GM19240 (cell line): ENCODE measurements around the gene POC1B.

Source experiments
- DNase-seq: peaks from one replicate; pipeline ENCODE4 v3.0.0; 2011; ENCODE audit warnings: low spot score; ENCODE audit not compliant: insufficient read length

POC1B gene

DNA sequence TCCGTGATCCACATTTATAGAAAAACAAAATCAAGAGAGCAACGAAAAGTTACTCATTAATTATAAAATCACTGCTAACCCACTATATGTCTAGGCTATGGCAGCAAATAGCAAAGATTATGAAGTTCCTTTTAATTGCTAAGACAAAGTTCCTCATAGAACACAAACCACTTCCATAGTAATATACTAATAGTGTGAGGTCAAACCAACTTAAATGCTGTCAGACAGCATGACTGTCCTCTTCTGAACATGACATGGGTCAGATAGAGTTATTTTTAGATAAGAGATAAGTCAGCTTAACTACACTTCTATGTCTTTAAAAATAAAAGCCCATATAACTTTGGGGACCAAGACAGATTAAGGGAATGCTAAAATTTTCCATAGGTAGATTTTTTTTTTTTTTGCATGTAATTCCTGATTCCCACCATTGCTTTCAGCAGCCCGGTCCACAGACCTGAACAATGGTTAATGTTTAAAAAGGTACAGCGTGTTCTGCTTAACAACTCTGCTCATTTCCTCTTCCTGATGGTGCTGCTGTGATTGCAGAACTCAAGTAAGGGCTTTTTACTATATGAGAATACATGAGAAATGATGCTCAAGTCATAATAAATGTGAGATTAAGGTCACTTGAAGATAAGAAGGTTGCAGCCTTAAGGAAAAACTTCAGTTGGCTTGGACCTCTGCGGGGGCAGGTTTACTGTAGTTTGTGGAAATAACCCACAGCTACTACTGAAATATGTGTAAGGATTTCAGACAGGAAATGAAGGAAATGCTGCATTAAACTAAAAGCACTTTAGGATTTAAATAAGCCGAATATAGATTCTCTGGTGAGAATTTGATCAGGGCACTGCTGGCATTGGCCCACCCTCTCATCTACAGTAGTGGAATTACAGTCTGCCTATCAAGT is 135.8 kb downstream of the POC1B start:
- no peak for DNase-seq

DNA sequence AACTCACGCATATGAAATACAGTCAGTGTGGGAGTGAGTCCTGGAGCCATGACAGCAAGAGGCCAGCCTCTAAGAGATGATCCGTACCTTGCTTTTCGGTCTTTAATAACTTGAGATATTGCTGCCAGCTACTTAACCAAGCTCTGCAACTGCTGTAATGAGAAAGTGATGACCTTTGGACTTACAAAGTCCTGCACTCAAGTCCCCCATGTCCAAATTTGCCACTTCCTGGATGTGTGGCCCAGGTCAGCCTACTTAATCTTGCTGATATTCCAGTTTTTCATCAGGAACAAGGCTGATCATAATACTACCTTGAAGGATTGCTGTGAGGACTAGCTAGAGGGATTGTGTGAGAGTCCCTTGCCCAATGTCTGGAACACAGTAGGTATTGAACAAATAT is 139.7 kb downstream of the POC1B start:
- no peak for DNase-seq

DNA sequence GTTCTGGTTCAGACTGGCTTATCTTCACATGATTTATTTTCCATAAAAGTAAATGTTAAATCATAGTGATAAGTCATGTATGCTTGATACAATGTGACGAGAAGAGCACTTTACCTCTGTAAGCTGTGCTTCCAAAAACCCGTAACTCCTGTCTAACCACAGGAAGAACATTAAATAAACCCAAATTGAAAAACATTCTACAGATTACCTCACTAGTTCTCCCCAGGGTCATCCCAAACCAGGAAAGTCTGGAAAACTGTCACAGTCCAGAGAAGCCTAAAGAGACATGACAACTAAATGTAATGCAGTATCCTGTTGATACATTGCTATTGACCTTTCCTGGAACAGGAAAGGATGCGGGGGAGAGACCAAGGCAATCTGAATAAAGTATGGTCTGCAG is 141.0 kb downstream of the POC1B start:
- DNase-seq: no peak

DNA sequence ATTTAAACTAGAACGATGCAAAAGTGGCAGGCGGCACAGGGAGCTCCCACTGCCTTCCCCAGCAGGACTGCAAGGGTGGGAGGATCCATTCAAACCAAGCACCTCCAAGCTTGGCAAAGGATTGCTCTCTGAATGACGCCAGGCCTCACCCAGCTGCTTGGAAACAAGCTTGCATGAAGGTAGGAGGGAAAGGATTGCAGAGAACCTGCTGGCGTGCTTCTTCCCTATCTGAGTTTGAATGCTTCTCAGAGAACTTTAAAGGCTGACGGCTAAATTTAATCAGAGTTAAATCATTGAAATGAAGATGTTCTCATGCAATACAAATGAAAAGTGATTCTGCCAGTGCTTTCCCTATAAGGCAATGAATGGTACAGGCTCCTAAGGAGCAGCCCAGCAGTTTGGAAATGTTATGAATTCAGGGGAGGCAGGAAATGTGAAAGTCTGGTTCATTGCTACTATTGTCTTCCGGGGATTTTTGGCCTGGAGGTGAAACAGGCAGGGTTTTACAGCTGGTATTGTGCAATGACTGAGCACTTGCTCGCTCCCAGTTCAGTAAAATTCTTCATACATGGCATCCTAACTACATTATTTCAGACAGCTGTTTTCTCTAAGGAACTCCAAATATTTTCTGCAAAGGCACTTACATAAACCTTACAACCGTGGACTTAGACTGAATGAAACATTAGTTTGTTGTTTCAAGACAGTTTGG is 141.6 kb downstream of the POC1B start:
- no peak for DNase-seq

DNA sequence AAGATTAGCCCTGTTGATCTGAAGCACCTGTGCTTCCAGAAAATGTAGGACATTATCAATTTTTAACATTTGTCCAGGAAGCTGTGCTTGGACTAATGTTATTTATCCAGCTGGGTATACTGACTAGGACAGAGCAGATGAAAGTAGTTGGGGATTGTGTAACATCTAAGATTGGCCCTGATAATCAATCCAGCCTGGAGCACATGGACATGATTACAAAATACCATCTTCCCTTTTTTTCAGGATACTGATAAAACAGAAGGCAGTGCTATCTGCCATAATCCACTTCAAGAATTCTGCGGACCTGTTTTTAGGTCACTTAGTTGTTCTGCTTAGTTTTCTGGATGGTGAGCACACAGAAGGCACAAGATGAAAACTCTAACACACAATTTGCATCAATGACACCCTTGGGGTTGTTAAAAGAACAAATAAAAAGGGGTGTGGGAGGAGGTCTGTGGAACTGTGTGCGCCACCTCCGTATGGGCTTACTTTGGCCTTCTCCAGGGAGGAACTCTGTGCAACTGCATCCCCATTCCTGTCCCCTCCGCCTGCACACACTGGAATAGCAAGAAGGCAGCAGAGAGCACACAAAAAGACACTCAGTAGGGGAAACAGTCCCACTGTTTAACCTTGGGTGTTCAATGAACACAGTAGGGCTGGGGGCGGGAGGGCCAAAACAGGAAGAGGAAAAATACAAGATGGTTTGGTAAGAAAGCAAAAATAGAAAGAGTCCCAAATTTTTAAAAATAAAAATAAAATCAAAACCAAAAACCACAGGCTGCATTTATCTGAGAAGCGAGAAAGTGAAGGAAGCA is 142.4 kb downstream of the POC1B start:
- DNase-seq: no peak

DNA sequence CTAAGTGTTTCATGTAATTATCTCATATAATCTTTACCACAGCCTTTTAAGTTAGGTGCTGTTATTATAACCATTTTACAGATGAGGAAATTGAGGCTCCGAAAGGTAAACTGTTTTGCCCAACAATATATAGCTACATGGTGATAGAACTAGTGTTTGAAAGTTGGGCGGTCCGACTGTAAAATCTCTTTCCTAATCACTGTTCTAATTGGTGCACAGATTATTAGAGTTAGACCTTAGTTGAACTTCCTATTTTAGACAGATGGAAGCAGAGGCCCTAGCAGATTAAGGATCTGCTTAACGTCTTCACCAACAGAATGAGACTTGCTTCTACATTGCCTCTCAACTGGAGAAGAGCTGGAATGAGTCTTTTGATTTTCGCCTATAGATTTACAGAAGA is 143.5 kb downstream of the POC1B start:
- no peak for DNase-seq

DNA sequence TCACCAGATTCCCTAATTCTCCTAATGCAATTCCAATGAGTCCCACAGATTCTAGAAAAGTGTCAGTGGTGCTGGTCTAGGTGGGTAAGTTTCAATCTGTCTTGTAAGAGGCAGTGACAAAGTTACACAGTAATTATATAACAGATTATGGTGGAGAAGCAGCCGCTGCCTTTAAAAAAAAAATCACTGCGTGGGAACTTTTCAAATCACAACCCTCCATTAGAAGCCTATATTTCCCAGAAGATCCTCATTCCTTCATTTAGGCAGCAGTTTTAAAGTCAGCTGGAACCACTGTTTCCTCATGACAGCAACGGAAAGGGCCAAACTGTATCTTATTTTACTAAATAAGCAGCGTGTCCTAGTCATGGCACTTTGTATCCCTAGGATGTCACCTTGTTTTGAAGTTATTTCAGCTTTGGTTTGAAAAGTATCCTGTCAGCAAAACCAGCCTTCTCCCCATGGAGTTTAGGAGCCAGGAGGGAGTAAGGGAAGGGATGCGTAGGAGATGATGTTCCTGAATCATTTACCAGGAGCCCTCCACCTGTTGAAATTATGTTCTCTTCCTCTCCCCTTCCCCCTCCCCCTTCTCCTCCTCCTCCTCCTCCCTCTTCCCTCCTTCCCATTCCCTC is 145.9 kb downstream of the POC1B start:
- no peak for DNase-seq

DNA sequence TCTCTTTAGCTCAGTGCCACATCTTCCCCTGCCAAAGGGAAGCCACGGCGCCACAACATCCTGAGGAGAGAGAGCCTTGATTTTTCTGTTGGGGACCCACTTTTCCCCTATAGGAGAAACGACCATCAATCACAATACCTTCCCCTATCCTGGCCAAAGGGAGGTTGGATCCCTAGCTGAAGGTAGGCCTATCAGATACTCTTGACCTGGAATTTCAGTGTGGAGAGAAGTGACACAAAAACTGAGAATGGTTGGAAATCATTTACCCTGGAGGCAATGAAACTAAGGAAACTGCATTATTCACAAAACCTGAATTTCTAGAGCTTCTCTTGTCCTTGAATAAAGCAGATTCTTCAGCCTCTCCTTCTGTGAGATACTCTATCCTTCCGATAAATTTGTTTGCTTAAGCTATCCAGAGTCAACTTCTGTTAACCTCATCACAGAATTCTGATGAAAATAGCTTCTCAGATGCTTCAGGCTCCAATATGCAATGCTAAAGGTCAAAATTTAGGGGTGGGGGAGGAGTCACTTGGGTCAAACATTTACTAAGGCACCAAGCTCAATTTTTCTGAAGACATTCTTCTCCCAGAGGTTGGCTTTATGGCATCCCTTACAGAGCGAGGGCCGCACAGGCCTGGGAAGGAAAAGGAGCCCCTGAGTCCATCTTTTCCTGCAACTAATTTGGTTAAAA is 146.6 kb downstream of the POC1B start:
- no peak for DNase-seq

DNA sequence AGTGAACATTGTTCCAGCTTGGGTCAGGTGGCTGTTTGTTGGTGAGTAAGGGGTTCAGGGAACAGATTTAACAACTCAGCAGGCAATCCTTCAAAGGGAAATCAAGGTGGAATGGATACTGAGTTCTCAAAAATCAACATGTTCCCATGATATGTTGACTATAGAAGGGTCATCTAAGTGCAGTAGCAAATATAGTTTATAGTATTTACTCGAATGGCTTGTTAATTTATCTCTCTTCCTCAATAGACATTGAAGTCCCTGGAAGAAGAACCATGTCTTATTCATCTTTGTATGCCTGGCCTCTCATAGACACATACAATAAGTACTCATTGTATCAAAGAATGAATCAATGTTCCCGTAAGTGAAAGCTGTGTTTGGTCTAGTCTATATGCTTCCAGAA is 149.0 kb downstream of the POC1B start:
- no peak for DNase-seq

DNA sequence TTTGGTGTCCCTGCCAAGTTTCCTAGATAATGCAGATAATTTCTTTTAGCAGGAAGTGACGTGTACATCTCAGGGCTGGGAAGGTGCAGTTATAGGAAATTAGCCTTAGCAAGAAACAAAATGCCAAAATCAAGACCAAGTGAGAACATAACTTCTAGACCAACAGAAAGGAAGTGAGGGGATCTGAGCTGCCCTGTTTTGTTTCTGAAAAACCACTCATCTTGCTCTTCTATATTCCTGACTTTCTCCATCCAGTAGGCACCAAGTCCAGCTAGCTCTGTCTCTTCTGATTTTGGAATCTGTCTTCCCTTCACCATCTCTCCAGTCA is 149.7 kb downstream of the POC1B start:
- DNase-seq: no peak

DNA sequence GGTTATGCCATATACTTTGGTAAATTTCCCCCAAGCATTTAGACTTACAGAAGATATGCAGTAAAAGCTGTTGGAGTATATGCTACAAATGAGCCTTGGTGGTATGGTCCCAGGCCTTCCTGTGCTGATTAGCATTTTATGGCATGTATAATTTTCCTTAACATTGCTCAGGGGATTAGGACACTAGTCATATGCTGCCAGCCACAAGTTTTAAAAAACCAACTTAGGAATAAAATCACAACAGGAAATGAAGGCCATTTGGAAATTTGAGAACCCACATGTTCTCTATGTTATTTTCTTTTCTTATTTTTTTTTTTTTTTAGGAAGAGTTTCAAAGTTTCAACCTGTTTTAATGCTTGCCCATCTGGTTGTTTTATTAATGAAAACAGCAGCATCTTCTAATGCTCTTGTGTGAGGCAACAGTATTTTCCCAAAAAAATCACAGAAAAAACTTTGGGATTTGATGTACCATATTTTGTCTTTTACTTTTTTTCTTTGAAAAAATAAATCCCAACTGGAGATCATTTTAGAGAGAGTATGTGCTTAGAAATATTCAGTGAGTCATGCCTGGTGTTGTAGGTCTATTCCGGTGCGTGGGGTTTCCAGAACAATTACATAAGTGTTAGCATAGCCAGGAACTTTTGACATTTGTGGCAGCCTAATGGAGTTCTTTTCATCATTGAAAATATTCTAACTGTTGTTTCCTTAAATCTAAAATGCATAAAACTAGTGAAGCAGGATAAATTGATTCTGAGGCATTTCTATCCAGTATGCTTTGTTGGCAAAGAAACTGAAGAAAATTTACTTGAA is 151.9 kb downstream of the POC1B start:
- no peak for DNase-seq

DNA sequence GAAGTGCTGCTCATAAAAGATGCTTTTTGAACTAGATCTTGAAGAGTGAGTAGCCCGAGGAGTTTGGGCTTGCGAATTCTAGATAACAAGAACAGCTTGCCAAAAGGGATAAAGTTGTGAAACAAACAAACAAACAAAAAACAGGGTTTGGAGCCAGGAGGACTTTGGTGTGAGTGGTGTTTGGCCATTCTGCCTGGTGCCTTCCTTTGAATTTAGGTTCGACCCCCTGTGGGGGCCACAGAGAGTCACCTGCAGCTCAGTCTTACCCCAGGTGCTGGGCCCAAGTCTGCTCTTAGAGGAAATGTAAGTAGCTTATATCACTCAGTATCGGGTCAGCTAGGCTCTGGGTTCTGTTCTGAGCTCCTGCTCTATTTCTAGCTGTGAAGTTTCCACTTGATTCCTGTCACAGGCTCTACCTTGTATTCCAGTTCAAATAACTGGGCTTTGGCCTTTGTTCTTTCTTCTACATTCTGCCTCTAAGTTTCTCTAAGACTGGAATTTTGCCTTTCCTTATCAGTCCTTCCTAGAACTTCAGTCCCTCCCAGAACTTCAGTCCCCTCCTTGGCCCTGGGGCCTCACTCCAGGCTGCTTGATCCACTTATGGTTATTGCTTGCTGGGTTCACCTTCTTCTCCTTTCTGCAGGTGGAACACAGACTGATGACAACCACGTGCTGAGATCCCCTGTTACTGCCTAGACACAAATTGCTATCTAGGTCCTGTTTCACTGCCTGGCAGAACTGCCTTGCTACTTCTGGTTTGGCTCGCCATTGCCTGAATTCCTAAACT is 153.1 kb downstream of the POC1B start:
- no peak for DNase-seq

DNA sequence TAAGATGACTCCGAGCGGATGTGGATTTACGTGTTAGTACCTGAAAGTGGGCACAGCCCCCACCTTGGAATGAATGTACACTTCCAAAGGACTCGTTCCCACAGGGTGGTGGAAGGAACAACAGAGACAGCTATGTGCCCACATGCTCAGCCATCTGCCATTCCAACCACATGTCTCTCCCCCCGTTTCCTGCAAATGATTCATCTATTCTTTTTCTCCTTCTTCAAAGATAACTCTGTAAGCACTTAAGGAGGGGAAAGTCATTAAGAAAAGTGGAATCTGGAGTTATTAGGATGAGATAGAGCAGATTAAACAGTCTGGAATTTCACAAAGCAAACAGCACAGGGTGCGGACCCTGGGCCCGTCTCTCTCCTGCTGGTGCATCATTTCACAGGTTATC is 155.0 kb downstream of the POC1B start:
- no peak for DNase-seq

DNA sequence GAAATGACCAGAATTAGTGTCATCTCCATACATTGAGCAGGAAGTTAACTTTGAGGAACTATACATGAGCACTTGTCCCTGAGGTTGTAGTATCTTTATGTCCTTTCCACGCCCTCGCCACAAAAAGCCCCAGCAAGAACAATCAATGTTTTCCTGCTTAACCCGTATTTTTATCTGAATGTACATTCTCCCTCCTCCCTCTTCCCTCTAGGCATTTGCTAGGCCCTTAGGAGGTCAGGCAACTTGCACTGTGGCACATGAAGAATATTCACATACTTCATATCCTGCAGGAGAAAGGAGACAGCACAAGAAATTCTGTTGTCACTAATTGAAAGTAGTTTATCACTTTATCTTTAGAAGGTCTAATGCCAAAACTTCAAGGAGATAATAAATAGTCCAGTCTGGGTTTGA is 155.4 kb downstream of the POC1B start:
- no peak for DNase-seq
